GM12872 (cell line): ENCODE measurements around the gene RAPGEF4.

Source experiments
- CTCF ChIP-seq: IDR thresholded peaks from 3 replicates; pipeline ENCODE4 v1.5.1; 2011; ENCODE audit warnings: low read depth, mild to moderate bottlenecking, low read length, moderate library complexity; ENCODE audit not compliant: insufficient read depth

RAPGEF4 gene

DNA sequence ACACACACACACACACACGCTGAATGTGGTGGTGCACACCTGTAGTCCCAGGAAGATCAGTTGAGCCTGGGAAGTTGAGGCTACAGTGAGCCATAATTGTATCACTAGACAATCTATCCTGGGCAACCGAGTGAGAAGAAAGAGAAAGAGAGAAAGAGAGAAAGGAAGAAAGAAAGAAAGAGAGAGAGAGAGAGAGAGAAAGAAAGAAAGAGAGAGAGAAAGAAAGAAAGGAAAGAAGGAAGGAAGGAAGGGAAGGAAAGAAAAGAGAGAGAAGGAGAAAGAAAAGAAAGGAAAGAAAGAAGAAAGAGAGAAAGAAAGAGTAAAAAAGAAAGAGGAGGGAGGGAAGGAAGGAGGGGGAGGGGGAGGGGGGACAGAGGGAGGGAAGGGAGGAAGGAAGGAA lies 190.0 kb downstream of the RAPGEF4 start:
- TF ChIP-seq CTCF, result no peak

- TF ChIP-seq CTCF, result no peak
Measured at GRCh38 chr2:172926785-172927640, 191.4 kb downstream of the RAPGEF4 start.

DNA sequence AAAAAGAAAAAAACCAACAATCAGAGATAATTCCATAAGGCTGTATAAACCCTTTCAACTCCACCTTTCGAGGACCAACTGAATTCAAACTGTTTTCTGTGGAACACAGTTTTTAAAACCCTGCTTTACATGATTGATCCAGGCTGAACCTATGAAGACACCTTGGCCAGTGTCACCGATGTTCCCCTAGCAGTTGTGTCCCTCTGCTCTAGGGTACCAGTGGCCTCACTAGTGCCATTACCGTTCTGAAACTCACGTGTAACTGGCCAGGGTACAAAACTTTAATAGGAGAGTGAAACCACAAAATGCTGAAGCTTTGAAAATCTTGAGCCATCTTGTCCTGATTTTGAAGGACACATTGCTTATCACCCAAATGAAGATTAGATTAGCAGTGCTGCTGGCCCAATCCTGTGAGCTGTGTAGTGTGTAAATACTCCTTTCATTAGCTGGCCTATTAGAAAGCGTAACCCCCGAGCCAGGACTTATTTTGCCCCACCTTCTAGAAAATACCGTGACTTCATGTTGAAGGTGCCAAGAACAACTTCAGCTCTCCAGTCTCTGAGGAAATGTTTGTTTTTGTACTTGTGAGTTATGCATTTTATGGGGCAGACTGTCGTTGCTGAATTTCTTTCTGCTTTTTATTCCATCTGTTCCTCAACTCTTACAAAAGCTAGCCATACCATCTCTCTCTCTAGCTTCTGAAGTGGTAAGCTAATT lies 192.2 kb downstream of the RAPGEF4 start:
- no peak for TF ChIP-seq CTCF

GRCh38 chr2:172928756-172929155 lies 193.1 kb downstream of the RAPGEF4 start:
- no peak for TF ChIP-seq CTCF

DNA sequence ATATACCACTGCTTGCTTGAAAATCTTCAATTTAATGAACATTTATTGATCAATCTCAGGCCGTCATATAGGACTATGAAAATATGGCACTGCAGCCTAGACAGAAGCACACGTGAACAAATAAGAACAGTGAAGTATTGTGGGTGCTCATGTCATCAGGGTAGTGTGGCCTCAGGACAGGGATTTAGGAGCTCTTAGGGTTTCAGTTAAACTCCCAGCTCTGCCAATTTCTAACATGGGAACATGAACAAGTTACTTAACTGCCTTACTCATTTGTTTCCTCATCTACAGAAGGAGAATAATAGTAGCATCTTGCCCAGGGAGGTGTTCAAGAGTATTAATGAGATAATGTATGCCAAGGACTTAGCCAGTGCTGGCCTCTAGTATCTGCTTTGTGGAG lies 194.0 kb downstream of the RAPGEF4 start:
- TF ChIP-seq CTCF, result no peak

DNA sequence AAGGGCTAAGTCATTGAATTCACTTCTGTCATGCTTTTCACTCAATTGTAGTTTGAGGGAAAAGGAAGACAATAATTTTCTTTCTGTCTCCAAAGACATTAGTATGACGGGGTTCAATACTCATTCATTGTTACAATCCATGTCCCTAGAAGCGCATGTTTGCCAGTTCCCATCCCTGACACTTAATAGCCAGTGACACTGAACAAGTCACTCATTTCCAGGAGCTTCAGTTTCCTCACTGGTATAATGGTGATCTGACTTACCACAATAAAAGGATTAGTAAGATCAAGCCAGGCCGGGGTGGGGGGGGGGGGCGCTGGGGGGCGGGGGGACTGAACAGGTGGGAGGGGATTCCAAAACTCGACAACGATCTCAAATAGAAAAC lies 195.2 kb downstream of the RAPGEF4 start:
- no peak for TF ChIP-seq CTCF

DNA sequence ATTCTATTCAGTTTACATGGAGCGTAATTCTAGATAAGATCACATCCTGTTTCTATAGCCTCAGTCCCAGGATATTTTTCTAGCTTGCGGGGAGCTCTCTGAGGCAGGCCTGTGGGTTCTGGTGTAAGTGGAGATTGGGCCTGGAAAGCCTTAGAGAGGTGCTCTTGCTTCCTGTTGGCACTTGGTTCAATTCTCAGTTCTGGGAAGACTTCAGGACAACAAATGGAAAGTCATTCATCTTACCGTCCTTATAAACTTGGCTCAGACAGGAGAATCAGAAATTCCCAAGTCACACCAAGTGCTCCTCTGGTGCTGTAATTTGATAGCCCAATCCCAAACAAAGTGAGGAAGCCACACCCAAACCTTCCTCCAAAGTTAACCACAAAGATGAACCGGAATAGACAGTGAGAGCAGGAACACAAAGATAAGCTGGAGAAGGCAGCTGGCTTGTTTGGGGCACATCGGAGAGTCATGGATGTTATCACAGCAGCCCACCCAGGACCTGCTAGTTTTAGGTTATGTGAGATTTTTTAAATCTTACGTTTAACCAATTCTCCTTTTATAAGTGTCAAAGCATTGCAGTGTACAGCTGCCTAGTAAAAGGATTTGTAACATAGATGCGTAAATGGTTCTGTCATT lies 195.7 kb downstream of the RAPGEF4 start:
- no peak for TF ChIP-seq CTCF
